DOHH2 (cell line): ENCODE data around the gene SART1.

ENCODE experiments used
- H3F3A ChIP-seq: fragments of 200-600 bp; sonication (generic), shearing (Covaris generic); 2 replicates; pipeline ENCODE4 v1.6.0; 2016; ENCODE audit warnings: antibody characterized with exemption, mild to moderate bottlenecking; ENCODE audit not compliant: control insufficient read depth, insufficient read depth
- H3K27ac ChIP-seq: fragments of 200-600 bp; sonication (generic); 2 replicates; pipeline ENCODE4 v1.5.1; 2014; ENCODE audit warnings: low read depth, mild to moderate bottlenecking, low read length, moderate library complexity
- H3K27me3 ChIP-seq: fragments of 200-600 bp; sonication (generic); 2 replicates; pipeline ENCODE4 v1.6.1; 2014; ENCODE audit warnings: mild to moderate bottlenecking, low read length, mixed read lengths; ENCODE audit not compliant: control insufficient read depth
- H3K36me3 ChIP-seq: fragments of 200-600 bp; sonication (generic); 2 replicates; pipeline ENCODE4 v1.6.1; 2014; ENCODE audit warnings: mild to moderate bottlenecking, low read length, moderate library complexity, mixed read lengths; ENCODE audit not compliant: control insufficient read depth
- H3K4me1 ChIP-seq: fragments of 200-600 bp; sonication (generic); 2 replicates; pipeline ENCODE4 v1.6.1; 2014; ENCODE audit warnings: mild to moderate bottlenecking, low read length, mixed read lengths; ENCODE audit not compliant: control insufficient read depth
- H3K4me2 ChIP-seq: fragments of 200-600 bp; sonication (generic); 2 replicates; pipeline ENCODE4 v1.6.0; 2014; ENCODE audit warnings: mild to moderate bottlenecking, low read length, moderate library complexity
- H3K4me3 ChIP-seq: fragments of 200-600 bp; sonication (generic); 2 replicates; pipeline ENCODE4 v1.5.1; 2014; ENCODE audit warnings: mild to moderate bottlenecking, low read length, mixed read lengths
- H3K79me2 ChIP-seq: fragments of 200-600 bp; sonication (generic); 2 replicates; pipeline ENCODE4 v1.6.1; 2014; ENCODE audit warnings: mild to moderate bottlenecking, low read length, mixed read lengths; ENCODE audit not compliant: control insufficient read depth
- H3K9me2 ChIP-seq: fragments of 200-600 bp; sonication (generic); replicated peaks from 2 replicates; pipeline ENCODE4 v1.6.1; 2014; ENCODE audit warnings: mild to moderate bottlenecking, low read length, mixed read lengths; ENCODE audit not compliant: control insufficient read depth
- H3K9me3 ChIP-seq: fragments of 200-600 bp; sonication (generic); 2 replicates; pipeline ENCODE4 v1.6.1; 2014; ENCODE audit warnings: antibody characterized with exemption, low read length, mixed read lengths; ENCODE audit not compliant: control insufficient read depth, insufficient read depth
- H4K20me1 ChIP-seq: fragments of 200-600 bp; sonication (generic); 2 replicates; pipeline ENCODE4 v1.6.0; 2014; ENCODE audit warnings: low read depth, mild to moderate bottlenecking, antibody characterized with exemption, low read length, moderate library complexity; ENCODE audit not compliant: control insufficient read depth, insufficient read depth
- CTCF ChIP-seq: fragments of 200-600 bp; sonication (generic); IDR thresholded peaks from one replicate; pipeline ENCODE4 v1.5.1; 2014; ENCODE audit warnings: antibody characterized with exemption, mild to moderate bottlenecking, low read depth, low read length; ENCODE audit not compliant: poor library complexity, severe bottlenecking
- EZH2phosphoT487 ChIP-seq: fragments of 200-600 bp; sonication (generic); IDR thresholded peaks from 2 replicates; pipeline ENCODE4 v1.6.1; 2017; ENCODE audit warnings: borderline replicate concordance, mild to moderate bottlenecking, antibody characterized with exemption, low read length, moderate library complexity, mixed read lengths

SART1 gene

DNA sequence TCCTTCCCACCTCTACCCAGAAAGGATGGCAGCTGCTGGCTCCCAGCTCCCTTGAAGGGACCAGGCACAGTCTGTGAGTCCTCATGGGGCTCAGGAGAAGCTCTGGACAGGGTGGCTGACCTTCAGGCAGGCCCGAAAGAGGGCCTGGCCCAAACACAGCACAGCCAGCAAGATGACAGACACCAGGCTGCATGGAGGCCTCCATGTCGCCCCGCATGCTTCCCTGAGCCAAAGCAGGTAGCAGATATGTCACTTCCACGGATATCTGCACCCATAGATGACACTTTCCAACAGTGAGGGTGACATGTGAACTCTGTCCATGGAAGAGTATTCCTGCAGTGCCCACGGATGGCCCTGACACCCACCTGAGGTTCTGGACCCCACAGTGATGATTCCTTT is 22.1 kb downstream of the SART1 start:
- peaks cover 10% of the 10 kb centered on the region; the same call in 1 of the 2 replicates for H3K36me3 ChIP-seq
- H3K9me3 ChIP-seq = no peaks in the 10 kb centered on the region
- TF ChIP-seq EZH2phosphoT487 (no peak), CTCF (no peak)
- H3F3A ChIP-seq = 0 out of 2 replicates have a peak, but pooled peaks cover 2% of the 10 kb centered on the region
- no peak overlapping the region for H3K4me3 ChIP-seq
- no peaks in the 10 kb centered on the region for H3K9me2 ChIP-seq
- H3K79me2 ChIP-seq = no peaks in the 10 kb centered on the region
- no peak overlapping the region for H3K4me2 ChIP-seq
- no peaks in the 10 kb centered on the region for H3K4me1 ChIP-seq
- no peaks in the 10 kb centered on the region for H4K20me1 ChIP-seq
- H3K27ac ChIP-seq = no peak overlapping the region
- no peaks in the 10 kb centered on the region for H3K27me3 ChIP-seq

- Histone ChIP-seq H3K27me3 (no peaks in the 10 kb centered on the region), H3K4me2 (no peak overlapping the region), H3K9me2 (no peaks in the 10 kb centered on the region), H3K4me3 (no peak overlapping the region), H3K27ac (no peak overlapping the region), H3K9me3 (no peaks in the 10 kb centered on the region), H3K79me2 (no peaks in the 10 kb centered on the region), H3K36me3 (peaks cover 17% of the 10 kb centered on the region), H3F3A (peaks cover 9% of the 10 kb centered on the region; the same call in 1 of the 2 replicates), H3K4me1 (0 out of 2 replicates have a peak, but pooled peaks cover 2% of the 10 kb centered on the region), H4K20me1 (no peaks in the 10 kb centered on the region)
- no peak for TF ChIP-seq EZH2phosphoT487
- no peak for TF ChIP-seq CTCF
These were observed 25.8 kb downstream of the SART1 start for GRCh38 chr11:65987336-65987735.

GRCh38 chr11:65988791-65989592 is 27.5 kb downstream of the SART1 start:
- no peaks in the 10 kb centered on the region for H3K9me2 ChIP-seq
- H3K27ac ChIP-seq = no peak overlapping the region
- no peak overlapping the region for H3K4me3 ChIP-seq
- no peaks in the 10 kb centered on the region for H3K27me3 ChIP-seq
- peak; percentile 99 for TF ChIP-seq CTCF
- TF ChIP-seq EZH2phosphoT487 = no peak
- no peaks in the 10 kb centered on the region for H4K20me1 ChIP-seq
- peaks cover 20% of the 10 kb centered on the region for H3K36me3 ChIP-seq
- H3K79me2 ChIP-seq = no peaks in the 10 kb centered on the region
- H3K9me3 ChIP-seq = no peaks in the 10 kb centered on the region
- H3K4me2 ChIP-seq = no peak overlapping the region
- H3K4me1 ChIP-seq = 0 out of 2 replicates have a peak, but pooled peaks cover 2% of the 10 kb centered on the region
- H3F3A ChIP-seq = peaks cover 9% of the 10 kb centered on the region; the same call in 1 of the 2 replicates
